Activated CD8-positive, alpha-beta T cell treated with anti-CD3 and anti-CD28 coated beads, Interleukin-2, amount 10 ng/mL, durations not matched to agents 7 days and 5 days (primary cell): ENCODE measurements around the gene DLX3. TPM values are rescaled to one million over a fixed set of nuclear protein-coding genes. Genes with fewer than 3 reads are reported as not detected.

Experiments used
- ATAC-seq: fragments of 150-1000 bp; cut with Tn5 transposase; one replicate; pipeline ENCODE4 v1.10.0; 2021; ENCODE audit warnings: moderate library complexity
- CTCF ChIA-PET: fragments of 350-600 bp; sonication (Branson Sonifier 250); formaldehyde crosslinking; loops from one replicate; lab custom pipeline; 2021; ENCODE audit warnings: antibody characterized with exemption; lab: Charles Lee
- POLR2A ChIA-PET: fragments of 350-600 bp; sonication (Branson Sonifier 250); formaldehyde crosslinking; loops from one replicate; lab custom pipeline; 2021; ENCODE audit warnings: antibody characterized with exemption; lab: Charles Lee
- DNase-seq: peaks from one replicate; pipeline ENCODE4 v3.0.0-alpha.2; 2020
- H3K27ac Mint-ChIP-seq: one replicate; pipeline ENCODE4 v1.8.0; 2021; ENCODE audit warnings: mild to moderate bottlenecking, mixed read lengths
- H3K27me3 Mint-ChIP-seq: one replicate; pipeline ENCODE4 v1.8.0; 2021; ENCODE audit warnings: low read depth, mixed read lengths
- H3K36me3 Mint-ChIP-seq: one replicate; pipeline ENCODE4 v1.8.0; 2021; ENCODE audit warnings: low read depth, mixed read lengths
- H3K4me1 Mint-ChIP-seq: one replicate; pipeline ENCODE4 v1.8.0; 2021; ENCODE audit warnings: low read depth, mixed read lengths
- H3K4me3 Mint-ChIP-seq: one replicate; pipeline ENCODE4 v1.8.0; 2021; ENCODE audit warnings: mild to moderate bottlenecking, mixed read lengths
- H3K9me3 Mint-ChIP-seq: one replicate; pipeline ENCODE4 v1.8.0; 2022; ENCODE audit warnings: mixed read lengths; ENCODE audit not compliant: insufficient read depth
- total RNA-seq, 2 experiments: library from RNA; stranded (reverse); gene quantifications; one replicate each; pipeline ENCODE4 v1.2.3, GENCODE V29; 2021

DLX3 gene
- total RNA-seq, 2 experiments from 2014 or later: not detected

- CTCF ChIA-PET: interaction anchor here (1.4 kb wide), 1 partner anchor 38 kb away, joined by 4 read pairs; no protein-coding TSS in a partner anchor
- Mint-ChIP-seq H3K36me3 (no peaks in the 10 kb centered on the region), H3K4me1 (peaks cover 21% of the 10 kb centered on the region), H3K27ac (no peak overlapping the region), H3K9me3 (no peaks in the 10 kb centered on the region), H3K27me3 (peaks cover 86% of the 10 kb centered on the region), H3K4me3 (no peak overlapping the region)
- no peak for ATAC-seq
- POLR2A ChIA-PET: interaction anchor here (0.6 kb wide), 1 partner anchor 525 kb away, joined by 3 read pairs; no protein-coding TSS in a partner anchor
- DNase-seq: no peak
Measured at GRCh38 chr17:49990921-49991320, 4.1 kb downstream of the DLX3 start.

- ChIA-PET POLR2A (interaction anchor here (0.6 kb wide), 1 partner anchor 525 kb away, joined by 3 read pairs; no protein-coding TSS in a partner anchor), CTCF (interaction anchor here (1.2 kb wide), 1 partner anchor 38 kb away, joined by 10 read pairs; no protein-coding TSS in a partner anchor)
- Mint-ChIP-seq H3K9me3 (no peaks in the 10 kb centered on the region), H3K4me3 (no peak overlapping the region), H3K27ac (no peak overlapping the region), H3K27me3 (peaks cover 81% of the 10 kb centered on the region), H3K4me1 (peaks cover 20% of the 10 kb centered on the region), H3K36me3 (no peaks in the 10 kb centered on the region)
- ATAC-seq: no peak
- DNase-seq: no peak
Measured at GRCh38 chr17:49990331-49990730, 4.7 kb downstream of the DLX3 start.

- DNase-seq (no peak), ATAC-seq (no peak)
- Mint-ChIP-seq H3K9me3 (no peaks in the 10 kb centered on the region), H3K36me3 (no peaks in the 10 kb centered on the region), H3K4me1 (peaks cover 14% of the 10 kb centered on the region), H3K27ac (no peak overlapping the region), H3K4me3 (no peak overlapping the region), H3K27me3 (peaks cover 74% of the 10 kb centered on the region)
- ChIA-PET POLR2A (no interaction called here), CTCF (interaction anchor here (0.9 to 2.3 kb wide), 4 partner anchors 8 to 422 kb away, joined by 3 to 21 read pairs (median 7); no protein-coding TSS in a partner anchor)
Measured at GRCh38 chr17:49989518-49989880, 5.5 kb downstream of the DLX3 start.

GRCh38 chr17:49987681-49988441 lies 7.2 kb downstream of the DLX3 start:
- DNase-seq (no peak), ATAC-seq (no peak)
- H3K9me3 Mint-ChIP-seq: no peaks in the 10 kb centered on the region
- ChIA-PET POLR2A (no interaction called here), CTCF (interaction anchor here (0.9 to 2.3 kb wide), 4 partner anchors 10 to 107 kb away, joined by 3 to 21 read pairs (median 5); no protein-coding TSS in a partner anchor)
- peaks cover 66% of the 10 kb centered on the region for H3K27me3 Mint-ChIP-seq
- no peaks in the 10 kb centered on the region for H3K36me3 Mint-ChIP-seq
- H3K4me1 Mint-ChIP-seq: peaks cover 4% of the 10 kb centered on the region
- H3K27ac Mint-ChIP-seq: no peak overlapping the region
- H3K4me3 Mint-ChIP-seq: no peak overlapping the region

- DNase-seq (no peak), ATAC-seq (no peak)
- H3K4me3 Mint-ChIP-seq: no peak overlapping the region
- H3K27ac Mint-ChIP-seq: no peak overlapping the region
- H3K27me3 Mint-ChIP-seq: peaks cover 62% of the 10 kb centered on the region
- ChIA-PET POLR2A (no interaction called here), CTCF (interaction anchor here (0.9 to 2.3 kb wide), 3 partner anchors 10 to 35 kb away, joined by 3 to 21 read pairs (median 6); no protein-coding TSS in a partner anchor)
- H3K9me3 Mint-ChIP-seq: no peaks in the 10 kb centered on the region
- no peaks in the 10 kb centered on the region for H3K36me3 Mint-ChIP-seq
- peaks cover 4% of the 10 kb centered on the region for H3K4me1 Mint-ChIP-seq
Measured at GRCh38 chr17:49987290-49987585, 7.8 kb downstream of the DLX3 start.

- Mint-ChIP-seq H3K4me1 (peaks cover 4% of the 10 kb centered on the region), H3K9me3 (no peaks in the 10 kb centered on the region), H3K36me3 (no peaks in the 10 kb centered on the region), H3K27ac (no peak overlapping the region), H3K4me3 (no peak overlapping the region), H3K27me3 (peaks cover 60% of the 10 kb centered on the region)
- ChIA-PET CTCF (interaction anchor here (1.1 to 3.9 kb wide), 4 partner anchors 11 to 35 kb away, joined by 3 to 24 read pairs (median 4); no protein-coding TSS in a partner anchor), POLR2A (no interaction called here)
- ATAC-seq: no peak
- no peak for DNase-seq
Measured at GRCh38 chr17:49986396-49987289, 8.4 kb downstream of the DLX3 start.

GRCh38 chr17:49985310-49985990 lies 9.6 kb downstream of the DLX3 start:
- ATAC-seq: no peak
- no peaks in the 10 kb centered on the region for H3K36me3 Mint-ChIP-seq
- H3K27ac Mint-ChIP-seq: no peak overlapping the region
- CTCF ChIA-PET: interaction anchor here (1.1 to 3.9 kb wide), 3 partner anchors 12 to 34 kb away, joined by 3 to 24 read pairs (median 3); no protein-coding TSS in a partner anchor
- no peaks in the 10 kb centered on the region for H3K9me3 Mint-ChIP-seq
- POLR2A ChIA-PET: no interaction called here
- no peak overlapping the region for H3K4me3 Mint-ChIP-seq
- no peak for DNase-seq
- peaks cover 4% of the 10 kb centered on the region for H3K4me1 Mint-ChIP-seq
- peaks cover 55% of the 10 kb centered on the region for H3K27me3 Mint-ChIP-seq

- peaks cover 50% of the 10 kb centered on the region for H3K27me3 Mint-ChIP-seq
Measured at GRCh38 chr17:49984776-49985175, 10.2 kb downstream of the DLX3 start.

GRCh38 chr17:49984283-49984682 lies 10.7 kb downstream of the DLX3 start:
- ATAC-seq (no peak), DNase-seq (no peak)
- ChIA-PET CTCF (interaction anchor here (2.7 to 3.9 kb wide), 2 partner anchors 13 to 32 kb away, joined by 12 to 24 read pairs; no protein-coding TSS in a partner anchor), POLR2A (no interaction called here)
- Mint-ChIP-seq H3K4me3 (no peak overlapping the region), H3K9me3 (no peaks in the 10 kb centered on the region), H3K27me3 (peaks cover 48% of the 10 kb centered on the region), H3K4me1 (no peaks in the 10 kb centered on the region), H3K27ac (no peak overlapping the region), H3K36me3 (no peaks in the 10 kb centered on the region)

More at GRCh38 chr17:49984776-49985175, 10.2 kb downstream of the DLX3 start:
- no peak for ATAC-seq
- DNase-seq: no peak
- H3K36me3 Mint-ChIP-seq: no peaks in the 10 kb centered on the region
- H3K9me3 Mint-ChIP-seq: no peaks in the 10 kb centered on the region
- ChIA-PET POLR2A (no interaction called here), CTCF (interaction anchor here (2.7 to 3.9 kb wide), 2 partner anchors 13 to 32 kb away, joined by 12 to 24 read pairs; no protein-coding TSS in a partner anchor)
- no peaks in the 10 kb centered on the region for H3K4me1 Mint-ChIP-seq
- no peak overlapping the region for H3K4me3 Mint-ChIP-seq
- H3K27ac Mint-ChIP-seq: no peak overlapping the region

GRCh38 chr17:49980703-49981197 lies 14.3 kb downstream of the DLX3 start:
- no peak overlapping the region for H3K4me3 Mint-ChIP-seq
- no peaks in the 10 kb centered on the region for H3K9me3 Mint-ChIP-seq
- H3K36me3 Mint-ChIP-seq: no peaks in the 10 kb centered on the region
- no peaks in the 10 kb centered on the region for H3K4me1 Mint-ChIP-seq
- no peak overlapping the region for H3K27ac Mint-ChIP-seq
- DNase-seq (no peak), ATAC-seq (no peak)
- ChIA-PET POLR2A (no interaction called here), CTCF (interaction anchor here (6.0 kb wide), 1 partner anchor 16 kb away, joined by 45 read pairs; the partner anchor contains the start of gene DLX3)
- peaks cover 28% of the 10 kb centered on the region for H3K27me3 Mint-ChIP-seq
